H1 (cell line): Measurements from ENCODE around the gene ZNF750. TPM values are rescaled to one million over a fixed set of nuclear protein-coding genes. Genes with fewer than 3 reads are reported as not detected.

Experiments used
- CTCF ChIA-PET: fragments of 300-600 bp; sonication (Branson Sonifier 250); formaldehyde crosslinking; loops from one replicate; lab custom pipeline; 2021; ENCODE audit not compliant: partially characterized antibody; lab: Charles Lee
- POLR2A ChIA-PET: fragments of 300-600 bp; sonication (Branson Sonifier 250); formaldehyde crosslinking; loops from one replicate; lab custom pipeline; 2021; ENCODE audit warnings: inconsistent platforms; ENCODE audit not compliant: partially characterized antibody; lab: Charles Lee
- DNase-seq, 2 experiments: peaks; one replicate each; pipeline versions ENCODE4 v3.0.0 to v3.0.0-alpha.2; 2010 to 2022; ENCODE audit warnings: low spot score in 2 of 2, low read depth in 1 of 2, mixed read lengths in 1 of 2
- FAIRE-seq: peaks from 2 replicates; lab custom pipeline; 2011; peaks lifted over from hg19 to GRCh38; lab: Jason Lieb, UNC
- H2AFZ ChIP-seq: 2 replicates; pipeline ENCODE4 v1.8.1; 2012; ENCODE audit warnings: low read length, inconsistent platforms
- H2AK5ac ChIP-seq: 2 replicates; pipeline ENCODE4 v1.6.1; 2013; ENCODE audit warnings: low read depth, low read length
- H2BK120ac ChIP-seq: replicated peaks from 2 replicates; pipeline ENCODE3; 2013; ENCODE audit warnings: low read depth, low read length, inconsistent platforms
- H2BK12ac ChIP-seq: 2 replicates; pipeline ENCODE4 v1.6.1; 2013; ENCODE audit warnings: low read depth, low read length
- H2BK15ac ChIP-seq: 2 replicates; pipeline ENCODE4 v1.6.1; 2013; ENCODE audit warnings: low read length
- H2BK20ac ChIP-seq: 2 replicates; pipeline ENCODE4 v1.6.1; 2013; ENCODE audit warnings: low read length
- H2BK5ac ChIP-seq: 2 replicates; pipeline ENCODE4 v1.6.1; 2013; ENCODE audit warnings: low read depth, low read length
- H3K14ac ChIP-seq: 2 replicates; pipeline ENCODE4 v1.6.1; 2013; ENCODE audit warnings: inconsistent platforms; ENCODE audit not compliant: insufficient read length
- H3K18ac ChIP-seq: 2 replicates; pipeline ENCODE4 v1.6.1; 2013; ENCODE audit warnings: low read length; ENCODE audit errors: extremely low read depth
- H3K23ac ChIP-seq: 2 replicates; pipeline ENCODE4 v1.6.1; 2013; ENCODE audit warnings: inconsistent platforms; ENCODE audit not compliant: insufficient read length
- H3K23me2 ChIP-seq: 2 replicates; pipeline ENCODE4 v1.6.1; 2013; ENCODE audit warnings: low read depth, low read length
- H3K27ac ChIP-seq: 2 replicates; pipeline ENCODE4 v1.6.1; 2011; ENCODE audit warnings: low read depth, low read length, inconsistent platforms
- H3K27me3 ChIP-seq, 4 experiments: replicated peaks in 1 of 4; 1 replicate in 1 of 4; 2 replicates in 3 of 4; pipeline versions ENCODE4 v1.6.1 to v1.8.1; 2011 to 2013; ENCODE audit warnings: low read length in 3 of 4, mild to moderate bottlenecking in 3 of 4, inconsistent platforms in 2 of 4, mixed read lengths in 2 of 4, moderate library complexity in 1 of 4; ENCODE audit not compliant: control insufficient read depth in 3 of 4, insufficient read depth in 3 of 4; ENCODE audit errors: extremely low read depth in 1 of 4
- H3K36me3 ChIP-seq, 4 experiments: 2 replicates each; pipeline versions ENCODE4 v1.6.1 to v1.8.1; 2011 to 2013; ENCODE audit warnings: mild to moderate bottlenecking in 4 of 4, low read length in 3 of 4, moderate library complexity in 2 of 4, control low read depth in 1 of 4, inconsistent platforms in 1 of 4; ENCODE audit not compliant: insufficient read depth in 4 of 4, control insufficient read depth in 2 of 4
- H3K4ac ChIP-seq: replicated peaks from 2 replicates; pipeline ENCODE3; 2013; ENCODE audit warnings: low read length, low read depth, mixed read lengths, inconsistent platforms; ENCODE audit not compliant: insufficient read length
- H3K4me1 ChIP-seq, 4 experiments: replicated peaks in 1 of 4; 1 replicate in 1 of 4; 2 replicates in 3 of 4; pipeline versions ENCODE4 v1.6.1 to v1.8.1; 2011 to 2013; ENCODE audit warnings: low read length in 3 of 4, inconsistent platforms in 2 of 4, mixed read lengths in 1 of 4; ENCODE audit not compliant: insufficient read depth in 4 of 4, control insufficient read depth in 3 of 4
- H3K4me2 ChIP-seq, 2 experiments: 2 replicates each; pipeline versions ENCODE4 v1.6.1 to v1.8.1; 2011 to 2013; ENCODE audit warnings: low read depth in 2 of 2, low read length in 2 of 2, control low read depth in 1 of 2, inconsistent platforms in 1 of 2, mild to moderate bottlenecking in 1 of 2; ENCODE audit not compliant: insufficient read depth in 1 of 2
- H3K4me3 ChIP-seq, 4 experiments: fragments of 200-600, 300-600 bp in 1 of 4; sonication (generic), shearing (Covaris generic), sonication (Bioruptor Twin) in 1 of 4; 2 replicates each; pipeline versions ENCODE4 v1.5.1 to v1.8.1; 2011 to 2016; ENCODE audit warnings: low read length in 4 of 4, low read depth in 3 of 4, control low read depth in 2 of 4, inconsistent platforms in 2 of 4, mild to moderate bottlenecking in 2 of 4, mixed read lengths in 1 of 4, moderate library complexity in 1 of 4; ENCODE audit not compliant: insufficient read depth in 2 of 4; ENCODE audit errors: extremely low read depth in 1 of 4
- H3K56ac ChIP-seq: replicated peaks from 2 replicates; pipeline ENCODE3; 2013; ENCODE audit warnings: low read depth, mild to moderate bottlenecking, mixed read lengths, low read length, inconsistent platforms; ENCODE audit not compliant: insufficient read length
- H3K79me1 ChIP-seq: 2 replicates; pipeline ENCODE4 v1.6.1; 2013; ENCODE audit warnings: low read depth, low read length, control low read depth
- H3K79me2 ChIP-seq, 2 experiments: 2 replicates each; pipeline versions ENCODE4 v1.6.1 to v1.8.1; 2012 to 2013; ENCODE audit warnings: low read length in 2 of 2, mild to moderate bottlenecking in 2 of 2, inconsistent platforms in 1 of 2; ENCODE audit not compliant: insufficient read depth in 2 of 2, control insufficient read depth in 1 of 2
- H3K9ac ChIP-seq, 4 experiments: replicated peaks in 1 of 4; 1 replicate in 1 of 4; 2 replicates in 3 of 4; pipeline versions ENCODE4 v1.6.1 to v1.8.1; 2011 to 2013; ENCODE audit warnings: low read depth in 3 of 4, low read length in 3 of 4, control low read depth in 2 of 4, mild to moderate bottlenecking in 2 of 4, moderate library complexity in 2 of 4, inconsistent platforms in 1 of 4; ENCODE audit errors: extremely low read depth in 1 of 4
- H3K9me3 ChIP-seq, 2 experiments: 2 replicates each; pipeline versions ENCODE4 v1.6.1 to v1.8.1; 2012 to 2013; ENCODE audit warnings: mild to moderate bottlenecking in 2 of 2, moderate library complexity in 2 of 2, control low read depth in 1 of 2, inconsistent platforms in 1 of 2, low read depth in 1 of 2, low read length in 1 of 2, mixed read lengths in 1 of 2; ENCODE audit not compliant: insufficient read depth in 2 of 2
- H4K20me1 ChIP-seq, 2 experiments: replicated peaks in 1 of 2; 2 replicates each; pipeline versions ENCODE3 to v1.8.1; 2011 to 2013; ENCODE audit warnings: inconsistent platforms in 2 of 2, low read length in 2 of 2, mild to moderate bottlenecking in 1 of 2; ENCODE audit not compliant: insufficient read depth in 2 of 2, control insufficient read depth in 1 of 2
- H4K5ac ChIP-seq: 2 replicates; pipeline ENCODE4 v1.6.1; 2013; ENCODE audit warnings: low read length, low read depth, mixed read lengths, inconsistent platforms; ENCODE audit not compliant: insufficient read length
- H4K8ac ChIP-seq: 2 replicates; pipeline ENCODE4 v1.8.0; 2013; ENCODE audit warnings: mild to moderate bottlenecking, moderate library complexity, low read length, inconsistent platforms; ENCODE audit not compliant: insufficient read depth; ENCODE audit errors: extremely low read depth
- H4K91ac ChIP-seq: replicated peaks from 2 replicates; pipeline ENCODE3; 2013; ENCODE audit warnings: low read length, mixed read lengths, inconsistent platforms; ENCODE audit not compliant: insufficient read length
- USF2 ChIP-seq: IDR thresholded peaks from 2 replicates; pipeline ENCODE4 v1.6.1; 2011; ENCODE audit warnings: low read length, improper control_type of control experiment
- WGBS, 2 experiments: shearing (Covaris generic) in 1 of 2; methylation state at CpG; one replicate each; pipeline versions ENCODE4 v1.1.6 to v1.1.7; 2013 to 2015; ENCODE audit warnings: low lambda C conversion rate in 2 of 2, mixed read lengths in 2 of 2, inconsistent platforms in 1 of 2, low coverage in 1 of 2, missing lambda C conversion rate in 1 of 2; ENCODE audit not compliant: insufficient replicate concordance in 2 of 2, insufficient coverage in 1 of 2, insufficient read length in 1 of 2; ENCODE audit errors: extremely low coverage in 1 of 2, missing lambda C conversion rate in 1 of 2; 5-methylcytosine and 5-hydroxymethylcytosine counted together
- polyA plus RNA-seq, 7 experiments: library from polyadenylated mRNA; depleted of rRNA in 3 of 7; stranded (reverse) in 5 of 7; unstranded in 2 of 7; fragments of >200 nt in 5 of 7; fragments of 200-250 nt in 2 of 7; gene quantifications; 1 replicate in 5 of 7; 2 replicates in 1 of 7; 4 replicates in 1 of 7; pipeline versions ENCODE4 v1.2.1 to v1.2.3, GENCODE V29; 2011 to 2013; ENCODE audit warnings: missing spikeins in 2 of 7, mixed read lengths in 2 of 7
- total RNA-seq: library from RNA; stranded (reverse); fragmentation: NEBNext Ultra II Directional; extraction: Animal tissue kit (Norgen Biotek cat#: 25700); gene quantifications from 2 replicates; pipeline ENCODE4 v1.2.1, GENCODE V29; 2021

Gene ZNF750
- total and polyA plus RNA-seq, 2 of the 8 experiments (the other 6 are each of a cell fraction or from before 2014, with no cell fraction given), result not detected

DNA sequence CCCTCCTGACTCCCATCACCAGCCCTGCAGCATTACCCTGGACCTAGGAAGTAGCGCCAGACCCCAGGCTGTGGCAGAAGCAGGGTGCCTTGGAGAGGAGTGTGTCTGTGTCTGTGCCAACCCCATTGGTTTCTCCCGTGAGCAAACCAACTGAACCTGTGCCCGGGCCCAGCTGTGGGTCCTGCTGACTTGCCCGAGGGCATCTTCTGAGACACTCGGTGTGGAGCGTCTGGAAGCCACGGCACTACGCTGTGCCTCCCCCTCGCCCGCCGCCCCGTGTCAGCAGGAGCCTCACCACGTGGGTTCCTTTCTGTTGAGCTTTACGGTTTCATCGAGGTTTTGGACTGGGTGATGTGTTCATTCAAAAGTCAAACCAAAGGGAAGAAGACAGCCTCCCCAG, 27.8 kb downstream of the ZNF750 start:
- Histone ChIP-seq H3K56ac (no peak overlapping the region), H4K5ac (no peak overlapping the region), H3K4me2 (no peak overlapping the region), H2BK120ac (no peak overlapping the region), H2BK5ac (no peak overlapping the region), H3K23me2 (no peaks in the 10 kb centered on the region), H2BK15ac (no peak overlapping the region), H3K14ac (no peak overlapping the region), H3K36me3 (peaks cover 8 to 49% (median 23%) of the 10 kb centered on the region in 4 experiments; a peak in 7 of 8 replicates), H3K9me3 (peaks cover 0 to 3% of the 10 kb centered on the region in 2 experiments; a peak in 1 of 4 replicates), H3K27ac (no peak overlapping the region), H3K23ac (no peak overlapping the region), H3K4me1 (no peaks in the 10 kb centered on the region), H2BK12ac (no peak overlapping the region), H2AFZ (no peak overlapping the region), H4K20me1 (peaks cover 0 to 2% of the 10 kb centered on the region in 2 experiments), H2AK5ac (no peak overlapping the region), H2BK20ac (no peak overlapping the region), H3K9ac (no peak overlapping the region), H3K4me3 (no peak overlapping the region), H4K91ac (no peak overlapping the region), H4K8ac (no peak overlapping the region), H3K27me3 (no peaks in the 10 kb centered on the region), H3K4ac (no peak overlapping the region), H3K79me2 (no peaks in the 10 kb centered on the region), H3K18ac (no peak overlapping the region), H3K79me1 (no peaks in the 10 kb centered on the region)
- FAIRE-seq (no peak), DNase-seq (no peak)
- ChIA-PET CTCF (interaction anchor here (0.8 to 3.5 kb wide), 3 partner anchors 11 to 106 kb away, joined by 3 to 14 read pairs (median 4); no protein-coding TSS in a partner anchor), POLR2A (no interaction called here)
- 92% methylated on average over 15 of the region's 15 CpGs; no CpG with 5 or more reads in 1 of the 2 experiments for whole genome bisulfite sequencing, 2 experiments
- TF ChIP-seq USF2, result no peak
